Fibroblast of villous mesenchyme (primary cell): Measurements from ENCODE around the gene AFAP1. TPM values are rescaled to one million over a fixed set of nuclear protein-coding genes. Genes with fewer than 3 reads are reported as not detected.
A peak's percentile ranks its signal among the peaks of the same experiment; 100 is the strongest.

Experiments
- DNase-seq: peaks from one replicate; pipeline ENCODE4 v3.0.0-alpha.2; 2010; ENCODE audit warnings: low read depth
- H3K4me3 ChIP-seq: 2 replicates; pipeline ENCODE4 v1.5.1; 2011; ENCODE audit warnings: low read depth, mild to moderate bottlenecking, low read length
- total RNA-seq: library from RNA; depleted of rRNA; stranded (reverse); fragments of >200 nt; gene quantifications from 2 replicates; pipeline ENCODE4 v1.2.3, GENCODE V29; 2012
- TF ChIP-seq, protein P1 (sequence below): IDR thresholded peaks from 2 replicates; pipeline ENCODE4 v1.5.1; 2012; ENCODE audit warnings: low read depth, mild to moderate bottlenecking, low read length; ENCODE audit not compliant: insufficient read depth

The AFAP1 gene
- total RNA-seq, 1 donor: 133 TPM

DNA sequence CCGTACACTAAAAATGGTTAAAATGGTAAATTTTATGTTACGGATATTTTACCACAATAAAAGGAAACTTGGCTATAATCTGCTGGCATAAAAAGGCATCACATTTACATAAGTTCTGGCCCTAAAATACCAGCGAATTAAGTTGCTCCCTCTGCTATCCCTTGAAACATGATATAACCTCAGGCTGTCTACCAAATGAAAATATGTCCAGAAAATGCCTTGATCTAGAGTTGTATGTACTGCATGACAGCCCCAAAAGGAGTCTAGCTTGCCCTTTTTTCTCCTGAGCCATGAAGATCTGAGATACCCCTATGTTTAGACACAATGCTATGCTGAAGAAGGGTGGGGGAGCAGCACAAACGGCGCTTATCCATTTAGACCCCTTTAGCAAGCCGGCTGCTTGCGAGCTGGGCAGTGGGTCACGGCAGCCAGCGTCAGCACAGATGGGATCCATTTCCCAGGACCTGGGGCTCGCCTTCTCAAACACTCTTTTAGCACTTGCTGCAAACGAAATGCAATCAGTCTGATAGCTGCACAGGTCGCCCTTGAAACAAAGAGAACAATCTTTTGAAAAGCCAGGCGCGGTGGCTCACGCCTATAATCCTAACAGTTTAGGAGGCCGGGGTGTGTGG is 77.0 kb downstream of the AFAP1 start:
- TF ChIP-seq, protein P1, sequence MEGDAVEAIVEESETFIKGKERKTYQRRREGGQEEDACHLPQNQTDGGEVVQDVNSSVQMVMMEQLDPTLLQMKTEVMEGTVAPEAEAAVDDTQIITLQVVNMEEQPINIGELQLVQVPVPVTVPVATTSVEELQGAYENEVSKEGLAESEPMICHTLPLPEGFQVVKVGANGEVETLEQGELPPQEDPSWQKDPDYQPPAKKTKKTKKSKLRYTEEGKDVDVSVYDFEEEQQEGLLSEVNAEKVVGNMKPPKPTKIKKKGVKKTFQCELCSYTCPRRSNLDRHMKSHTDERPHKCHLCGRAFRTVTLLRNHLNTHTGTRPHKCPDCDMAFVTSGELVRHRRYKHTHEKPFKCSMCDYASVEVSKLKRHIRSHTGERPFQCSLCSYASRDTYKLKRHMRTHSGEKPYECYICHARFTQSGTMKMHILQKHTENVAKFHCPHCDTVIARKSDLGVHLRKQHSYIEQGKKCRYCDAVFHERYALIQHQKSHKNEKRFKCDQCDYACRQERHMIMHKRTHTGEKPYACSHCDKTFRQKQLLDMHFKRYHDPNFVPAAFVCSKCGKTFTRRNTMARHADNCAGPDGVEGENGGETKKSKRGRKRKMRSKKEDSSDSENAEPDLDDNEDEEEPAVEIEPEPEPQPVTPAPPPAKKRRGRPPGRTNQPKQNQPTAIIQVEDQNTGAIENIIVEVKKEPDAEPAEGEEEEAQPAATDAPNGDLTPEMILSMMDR: no peak
- DNase-seq: no peak
- no peak overlapping the region for H3K4me3 ChIP-seq

DNA sequence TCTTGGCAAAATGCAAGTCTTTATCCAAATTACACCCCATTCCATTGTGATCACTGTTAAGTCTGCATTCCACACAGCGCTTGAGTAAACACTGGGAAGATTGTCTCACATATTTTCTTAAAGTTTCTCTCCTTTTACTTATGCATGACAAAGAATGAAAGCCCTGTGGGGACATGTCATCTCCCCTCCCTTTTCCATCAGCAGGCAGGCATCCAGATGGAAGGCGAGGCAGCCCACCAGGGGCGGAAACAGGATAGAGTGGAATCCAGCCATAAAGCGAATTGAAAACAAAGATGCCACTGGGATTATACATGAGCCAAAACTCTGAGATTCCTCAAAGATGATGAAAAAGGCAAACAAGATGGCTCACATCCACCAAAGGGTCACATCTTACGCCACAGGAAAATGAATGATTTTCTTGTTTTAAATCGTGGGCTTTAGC is 78.2 kb downstream of the AFAP1 start:
- H3K4me3 ChIP-seq: no peak overlapping the region
- TF ChIP-seq, protein P1: no peak
- DNase-seq: peak; percentile 83

DNA sequence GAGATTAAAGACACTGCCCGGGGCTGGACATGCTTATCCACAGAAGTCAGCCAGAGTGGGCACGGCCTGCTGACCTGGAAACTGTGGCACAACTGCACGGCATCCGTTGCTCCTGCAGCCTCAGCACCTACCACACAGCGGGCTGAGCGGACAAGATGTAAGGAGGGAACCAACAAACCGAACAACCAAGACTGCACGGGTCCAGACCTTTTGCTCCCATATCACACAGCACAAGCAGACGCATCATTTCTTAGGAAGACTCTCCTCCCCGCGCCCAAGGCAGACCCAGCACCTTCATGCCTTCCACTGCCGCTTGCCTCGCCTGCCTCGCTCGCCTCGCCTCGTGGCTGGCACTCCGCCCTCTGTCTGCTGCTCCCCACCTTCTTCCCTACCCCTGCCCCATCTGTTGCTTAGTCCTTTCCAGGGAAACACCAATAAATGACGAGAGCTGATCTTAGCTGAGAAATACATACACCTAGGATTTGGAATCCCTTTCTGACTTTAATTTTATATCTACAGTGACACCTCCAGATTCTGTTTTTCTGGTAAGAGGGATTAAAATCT is 79.0 kb downstream of the AFAP1 start:
- H3K4me3 ChIP-seq: no peak overlapping the region
- DNase-seq: no peak
- TF ChIP-seq, protein P1: no peak

DNA sequence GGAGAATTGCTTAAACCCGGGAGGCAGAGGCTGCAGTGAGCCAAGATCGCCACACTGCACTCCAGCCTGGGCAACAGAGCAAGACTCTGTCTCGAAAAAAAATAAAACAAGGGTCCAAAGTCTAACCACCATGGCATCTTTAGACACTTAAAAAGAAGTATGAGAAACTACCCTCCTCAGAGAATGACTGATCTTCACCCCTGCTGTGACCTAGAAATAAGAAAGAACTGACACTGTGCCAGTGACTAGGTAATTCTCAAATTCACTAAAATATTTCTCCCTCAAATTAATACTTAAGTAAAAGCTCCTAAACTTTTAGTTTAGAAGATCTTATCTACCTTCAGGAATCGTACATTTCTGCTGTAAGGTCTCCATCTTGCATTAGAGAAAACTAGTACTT is 80.3 kb downstream of the AFAP1 start:
- DNase-seq: no peak
- H3K4me3 ChIP-seq: no peak overlapping the region
- TF ChIP-seq, protein P1: no peak

DNA sequence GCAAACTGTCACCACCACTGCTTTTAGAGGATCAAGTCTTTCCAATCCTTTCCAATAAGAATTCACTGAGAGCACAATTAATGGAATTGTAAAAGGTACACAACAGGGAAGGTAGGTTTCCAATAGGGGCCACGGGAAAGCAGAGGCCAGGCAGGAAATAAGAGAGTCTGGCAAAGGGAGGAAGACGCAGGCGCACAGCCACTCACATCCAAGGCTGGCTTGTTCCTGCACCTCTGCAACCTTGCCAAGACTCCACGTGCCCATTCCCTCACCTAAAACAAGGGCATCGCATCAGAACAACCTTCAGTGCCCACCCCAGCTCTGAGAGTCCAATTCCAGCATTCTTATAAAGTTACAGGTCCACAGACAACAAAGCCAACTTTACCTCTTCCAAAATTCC is 81.2 kb downstream of the AFAP1 start:
- TF ChIP-seq, protein P1: no peak
- no peak for DNase-seq
- H3K4me3 ChIP-seq: no peak overlapping the region

DNA sequence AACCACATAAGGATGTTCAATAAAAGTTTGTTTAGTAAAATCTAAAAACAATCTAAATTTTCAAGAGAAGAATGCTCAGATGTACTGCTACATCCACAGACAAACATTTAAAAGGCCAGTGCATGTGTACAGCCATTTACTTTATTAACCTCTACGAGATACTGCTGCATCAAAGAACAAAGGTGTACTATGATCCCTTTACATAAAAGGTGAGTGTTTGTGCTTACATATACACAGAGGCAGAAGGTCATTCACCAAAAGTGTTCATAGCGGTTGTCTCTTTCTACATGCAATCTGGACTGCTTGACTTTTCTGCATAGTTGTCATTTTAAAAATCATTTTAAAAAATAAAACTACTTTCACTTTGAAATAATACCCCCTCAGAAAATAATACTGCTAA is 81.7 kb downstream of the AFAP1 start:
- no peak overlapping the region for H3K4me3 ChIP-seq
- no peak for DNase-seq
- TF ChIP-seq, protein P1: no peak
